Measurements from ENCODE around the gene ZNF138.
"Not testable (repeated sequence)": the region's sequence is repeated elsewhere in the genome, so short reads cannot be mapped to it uniquely, and the experiment has no call there.

ZNF138 gene

GRCh38 chr7:64839910-64840309 is 45.7 kb downstream of the ZNF138 start:
- DNase-seq = no peak

GRCh38 chr7:64849250-64849923 is 55.2 kb downstream of the ZNF138 start:
- no peak for DNase-seq

- DNase-seq = no peak
Measured at GRCh38 chr7:64849924-64850499, 55.8 kb downstream of the ZNF138 start.

- DNase-seq = no peak
Measured at GRCh38 chr7:64853679-64854078, 59.5 kb downstream of the ZNF138 start.

- no peak for DNase-seq
Measured at GRCh38 chr7:64854969-64855368, 60.7 kb downstream of the ZNF138 start.

GRCh38 chr7:64863021-64863420 is 68.8 kb downstream of the ZNF138 start:
- no peak for DNase-seq

GRCh38 chr7:64863530-64863929 is 69.3 kb downstream of the ZNF138 start:
- not testable (repeated sequence) for DNase-seq

GRCh38 chr7:64863969-64864368 is 69.7 kb downstream of the ZNF138 start:
- no peak for DNase-seq

GRCh38 chr7:64867863-64868440 is 73.7 kb downstream of the ZNF138 start:
- DNase-seq = no peak

- DNase-seq = no peak
Measured at GRCh38 chr7:64868499-64868898, 74.3 kb downstream of the ZNF138 start.

GRCh38 chr7:64869121-64869725 is 75.0 kb downstream of the ZNF138 start:
- no peak for DNase-seq

- DNase-seq = no peak
Measured at GRCh38 chr7:64869912-64870562, 75.8 kb downstream of the ZNF138 start.

GRCh38 chr7:64870656-64871055 is 76.4 kb downstream of the ZNF138 start:
- DNase-seq = no peak

GRCh38 chr7:64871761-64872160 is 77.5 kb downstream of the ZNF138 start:
- DNase-seq = peak; percentile 4

- peak; percentile 8 for DNase-seq
Measured at GRCh38 chr7:64872351-64873154, 78.3 kb downstream of the ZNF138 start.

GRCh38 chr7:64873155-64873500 is 78.9 kb downstream of the ZNF138 start:
- DNase-seq = peak; percentile 6

GRCh38 chr7:64873517-64873916 is 79.3 kb downstream of the ZNF138 start:
- no peak for DNase-seq

GRCh38 chr7:64874114-64874513 is 79.9 kb downstream of the ZNF138 start:
- DNase-seq = peak; percentile 24

GRCh38 chr7:64874562-64875250 is 80.5 kb downstream of the ZNF138 start:
- DNase-seq = peak; percentile 10

GRCh38 chr7:64875258-64875657 is 81.0 kb downstream of the ZNF138 start:
- DNase-seq = no peak

- DNase-seq = no peak
Measured at GRCh38 chr7:64875658-64876406, 81.6 kb downstream of the ZNF138 start.

Measured in femur (tissue), 1 donor.